Vagina (tissue), 2 donors: Measurements from ENCODE around the gene ABTB2.

Source experiments
- CTCF ChIP-seq, 3 experiments: fragments of 450-650 bp in 2 of 3; fragments of 200-600 bp in 1 of 3; sonication (generic) in 1 of 3; IDR thresholded peaks; one replicate each; pipeline ENCODE4 v1.5.1; 2017 to 2019; ENCODE audit warnings: antibody characterized with exemption in 3 of 3, mild to moderate bottlenecking in 2 of 3, moderate library complexity in 2 of 3
- POLR2A ChIP-seq, 2 donors: fragments of 450-650 bp; IDR thresholded peaks; one replicate each; pipeline ENCODE4 v1.6.1; 2017; ENCODE audit warnings: antibody characterized with exemption in 2 of 2, mild to moderate bottlenecking in 2 of 2, moderate library complexity in 2 of 2

- TF ChIP-seq CTCF (IDR thresholded peaks at IDR 0.05) (no peak), POLR2A (IDR thresholded peaks at IDR 0.05) (no peak)
Observed at GRCh38 chr11:34225091-34225490, 132.7 kb downstream of the ABTB2 start.
